Activated naive CD8-positive, alpha-beta T cell treated with anti-CD3 and anti-CD28 coated beads, Interleukin-2, amount 10 ng/mL, durations not matched to agents 7 days and 5 days (primary cell): ENCODE results near the gene DLG1. TPM values are rescaled to one million over a fixed set of nuclear protein-coding genes. Genes with fewer than 3 reads are reported as not detected.

Experiments
- ATAC-seq: fragments of 150-1000 bp; cut with Tn5 transposase; one replicate; pipeline ENCODE4 v1.10.0; 2021; ENCODE audit warnings: low read depth, moderate library complexity
- POLR2A ChIA-PET: fragments of 350-600 bp; sonication (Branson Sonifier 250); formaldehyde crosslinking; loops from one replicate; lab custom pipeline; 2021; ENCODE audit warnings: antibody characterized with exemption; lab: Charles Lee
- DNase-seq: peaks from one replicate; pipeline ENCODE4 v3.0.0; 2021
- H3K27ac Mint-ChIP-seq: one replicate; pipeline ENCODE4 v1.8.0; 2022; ENCODE audit warnings: mild to moderate bottlenecking, mixed read lengths
- H3K27me3 Mint-ChIP-seq: one replicate; pipeline ENCODE4 v1.8.0; 2022; ENCODE audit warnings: mild to moderate bottlenecking, moderate library complexity, mixed read lengths
- H3K36me3 Mint-ChIP-seq: one replicate; pipeline ENCODE4 v1.8.0; 2021; ENCODE audit warnings: mild to moderate bottlenecking, mixed read lengths
- H3K4me1 Mint-ChIP-seq: one replicate; pipeline ENCODE4 v1.8.0; 2021; ENCODE audit warnings: mixed read lengths
- H3K4me3 Mint-ChIP-seq: one replicate; pipeline ENCODE4 v1.8.0; 2022; ENCODE audit warnings: mild to moderate bottlenecking, moderate library complexity, mixed read lengths
- H3K9me3 Mint-ChIP-seq: one replicate; pipeline ENCODE4 v1.8.0; 2021; ENCODE audit warnings: mixed read lengths
- total RNA-seq, 2 experiments: library from RNA; stranded (reverse); gene quantifications; one replicate each; pipeline ENCODE4 v1.2.3, GENCODE V29; 2021

Gene DLG1
- total RNA-seq, 2 experiments from 2014 or later: 83.4 to 86.5 TPM

GRCh38 chr3:197002701-197003454, 295.5 kb downstream of the DLG1 start:
- H3K36me3 Mint-ChIP-seq: no peaks in the 10 kb centered on the region
- peaks cover 1% of the 10 kb centered on the region for H3K27me3 Mint-ChIP-seq
- peaks cover 9% of the 10 kb centered on the region for H3K4me1 Mint-ChIP-seq
- no peak overlapping the region for H3K4me3 Mint-ChIP-seq
- peak; percentile 90 for DNase-seq
- peak; percentile 78 for ATAC-seq
- H3K9me3 Mint-ChIP-seq: no peaks in the 10 kb centered on the region
- POLR2A ChIA-PET: interaction anchor here (0.7 kb wide), 1 partner anchor 20 kb away, joined by 3 read pairs; no protein-coding TSS in a partner anchor
- H3K27ac Mint-ChIP-seq: no peak overlapping the region

GRCh38 chr3:197001972-197002700, 296.3 kb downstream of the DLG1 start:
- H3K4me3 Mint-ChIP-seq: peak overlapping the region; percentile 65
- H3K4me1 Mint-ChIP-seq: peaks cover 9% of the 10 kb centered on the region
- H3K27me3 Mint-ChIP-seq: peaks cover 1% of the 10 kb centered on the region
- H3K36me3 Mint-ChIP-seq: no peaks in the 10 kb centered on the region
- DNase-seq (no peak), ATAC-seq (peak; percentile 1)
- POLR2A ChIA-PET: no interaction called here
- H3K9me3 Mint-ChIP-seq: no peaks in the 10 kb centered on the region
- no peak overlapping the region for H3K27ac Mint-ChIP-seq

DNA sequence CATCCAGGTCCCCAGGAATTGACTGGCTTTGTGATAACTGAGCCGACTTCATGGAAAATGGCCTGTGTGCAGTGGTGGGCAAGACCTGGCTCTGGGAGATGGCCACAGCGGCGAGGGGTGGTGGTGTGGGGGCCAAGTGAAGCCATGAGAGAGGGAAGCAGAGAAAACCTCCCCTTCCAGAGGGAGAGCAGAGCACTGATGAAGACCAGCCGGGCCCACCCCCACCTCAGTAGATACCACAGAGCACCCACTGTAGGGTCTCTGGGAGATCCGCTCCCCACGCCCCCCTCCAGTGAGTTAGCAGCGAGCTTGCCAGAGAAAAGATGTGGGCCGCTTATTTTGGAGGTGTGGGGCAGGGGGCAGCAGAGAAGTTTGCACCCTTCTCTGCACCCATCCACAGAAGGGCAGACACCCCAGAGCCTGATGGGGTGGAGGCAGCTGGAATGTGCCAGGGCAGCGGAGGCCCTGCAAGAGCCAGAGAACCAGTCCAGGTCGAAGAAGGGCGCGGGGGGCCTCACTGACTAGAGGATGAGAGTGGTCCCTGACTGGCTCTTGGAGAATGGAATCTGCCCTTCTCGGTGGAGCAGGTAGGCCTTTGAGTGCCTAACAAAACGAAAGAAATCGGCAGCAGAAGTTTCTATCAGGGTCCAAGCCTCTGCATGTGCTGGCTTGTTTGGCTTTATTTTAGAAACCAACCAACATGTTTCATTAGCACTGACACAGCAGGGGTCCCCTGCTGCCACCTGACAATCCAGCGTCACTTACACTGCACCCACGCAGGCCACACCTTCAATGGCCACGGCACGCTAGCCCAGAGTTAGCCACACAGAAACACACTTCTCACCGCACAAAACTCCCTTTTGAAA, 297.1 kb downstream of the DLG1 start:
- Mint-ChIP-seq H3K36me3 (no peaks in the 10 kb centered on the region), H3K9me3 (no peaks in the 10 kb centered on the region)
- POLR2A ChIA-PET: interaction anchor here (0.6 kb wide), 1 partner anchor 388 kb away, joined by 6 read pairs; no protein-coding TSS in a partner anchor

DNA sequence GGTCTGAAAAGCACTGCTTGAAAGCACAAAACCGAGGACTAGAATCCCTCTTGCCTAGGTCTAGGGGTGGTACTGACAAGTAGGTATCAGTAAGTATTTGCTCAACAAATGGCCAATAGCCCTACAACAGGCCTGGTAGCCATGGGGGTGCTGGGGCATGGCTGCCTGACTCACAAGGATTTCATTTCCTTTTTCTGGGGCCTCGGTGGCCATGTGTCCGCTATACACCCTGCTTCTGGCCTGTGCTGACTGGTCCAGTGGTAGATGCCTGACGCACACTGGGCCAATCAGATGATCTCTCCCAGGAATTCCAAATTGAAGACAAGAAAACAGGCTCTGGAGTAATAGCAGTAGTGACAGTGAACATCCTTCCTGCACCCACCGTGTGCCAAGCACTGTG, 298.2 kb downstream of the DLG1 start:
- no peaks in the 10 kb centered on the region for H3K9me3 Mint-ChIP-seq
- ATAC-seq (no peak), DNase-seq (peak; percentile 20)
- POLR2A ChIA-PET: no interaction called here
- peaks cover 7% of the 10 kb centered on the region for H3K4me1 Mint-ChIP-seq
- H3K36me3 Mint-ChIP-seq: no peaks in the 10 kb centered on the region
- no peaks in the 10 kb centered on the region for H3K27me3 Mint-ChIP-seq
- H3K27ac Mint-ChIP-seq: no peak overlapping the region
- H3K4me3 Mint-ChIP-seq: no peak overlapping the region

More for the DNA sequence above, 297.1 kb downstream of the DLG1 start:
- DNase-seq (peak; percentile 32), ATAC-seq (no peak)
- peak overlapping the region; percentile 65 for H3K4me3 Mint-ChIP-seq
- no peak overlapping the region for H3K27ac Mint-ChIP-seq
- peaks cover 1% of the 10 kb centered on the region for H3K27me3 Mint-ChIP-seq
- peaks cover 9% of the 10 kb centered on the region for H3K4me1 Mint-ChIP-seq

DNA sequence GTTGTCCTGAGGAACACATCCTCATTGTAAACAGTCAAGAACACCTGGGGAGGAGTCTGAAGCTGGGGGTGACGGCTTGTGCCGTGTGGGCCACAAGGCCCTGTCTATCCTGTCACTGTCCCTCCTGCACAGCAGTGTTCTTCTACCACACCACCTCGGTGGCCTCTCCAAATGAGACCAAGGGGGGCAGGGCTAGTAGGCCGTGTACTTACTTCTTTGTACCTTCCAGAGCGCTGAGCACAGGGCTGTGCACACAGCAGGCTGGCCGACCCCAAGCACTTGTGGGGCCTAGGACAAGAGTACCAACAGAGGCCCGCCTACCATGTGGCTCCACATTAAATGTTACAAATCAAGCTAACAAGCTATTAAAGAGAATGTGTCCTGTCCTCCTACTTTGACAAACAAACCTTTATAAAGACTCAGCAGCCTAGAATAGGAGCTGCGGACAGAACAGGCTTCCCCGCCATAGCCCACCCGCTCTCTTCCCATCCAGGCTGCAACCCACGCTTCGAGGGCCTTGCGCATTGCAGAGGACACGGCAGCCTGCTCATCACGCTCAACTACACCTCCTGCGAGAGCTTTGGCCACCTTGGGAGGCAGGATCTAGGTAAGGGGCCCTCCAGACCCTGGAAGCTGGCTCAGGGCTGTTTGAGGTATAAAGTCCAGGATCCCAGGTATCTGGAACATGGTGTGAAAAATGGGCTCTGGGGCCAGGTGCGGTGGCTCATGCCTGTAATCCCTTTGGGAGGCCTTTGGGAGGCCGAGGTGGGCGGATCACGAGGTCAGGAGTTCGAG, 299.2 kb downstream of the DLG1 start:
- no peaks in the 10 kb centered on the region for H3K9me3 Mint-ChIP-seq
- no peak overlapping the region for H3K4me3 Mint-ChIP-seq
- no peaks in the 10 kb centered on the region for H3K27me3 Mint-ChIP-seq
- no peak overlapping the region for H3K27ac Mint-ChIP-seq
- POLR2A ChIA-PET: no interaction called here
- ATAC-seq (no peak), DNase-seq (peak; percentile 24)
- peaks cover 4% of the 10 kb centered on the region for H3K4me1 Mint-ChIP-seq
- H3K36me3 Mint-ChIP-seq: no peaks in the 10 kb centered on the region

GRCh38 chr3:196997311-196997710, 301.1 kb downstream of the DLG1 start:
- Mint-ChIP-seq H3K27ac (no peak overlapping the region), H3K9me3 (no peaks in the 10 kb centered on the region), H3K36me3 (no peaks in the 10 kb centered on the region), H3K27me3 (no peaks in the 10 kb centered on the region), H3K4me1 (no peaks in the 10 kb centered on the region), H3K4me3 (no peak overlapping the region)
- no peak for DNase-seq
- ATAC-seq: no peak
- POLR2A ChIA-PET: no interaction called here

GRCh38 chr3:196996454-196997265, 301.8 kb downstream of the DLG1 start:
- ATAC-seq: no peak
- peak; percentile 22 for DNase-seq
- Mint-ChIP-seq H3K4me3 (no peak overlapping the region), H3K27ac (no peak overlapping the region), H3K4me1 (no peaks in the 10 kb centered on the region), H3K36me3 (no peaks in the 10 kb centered on the region), H3K27me3 (no peaks in the 10 kb centered on the region), H3K9me3 (no peaks in the 10 kb centered on the region)
- POLR2A ChIA-PET: no interaction called here

- no peak for ATAC-seq
- no peaks in the 10 kb centered on the region for H3K27me3 Mint-ChIP-seq
- DNase-seq: peak; percentile 27
- no peaks in the 10 kb centered on the region for H3K9me3 Mint-ChIP-seq
- POLR2A ChIA-PET: no interaction called here
- no peaks in the 10 kb centered on the region for H3K4me1 Mint-ChIP-seq
- no peak overlapping the region for H3K4me3 Mint-ChIP-seq
- no peak overlapping the region for H3K27ac Mint-ChIP-seq
- H3K36me3 Mint-ChIP-seq: no peaks in the 10 kb centered on the region
Observed at GRCh38 chr3:196995646-196996355, 302.6 kb downstream of the DLG1 start.

DNA sequence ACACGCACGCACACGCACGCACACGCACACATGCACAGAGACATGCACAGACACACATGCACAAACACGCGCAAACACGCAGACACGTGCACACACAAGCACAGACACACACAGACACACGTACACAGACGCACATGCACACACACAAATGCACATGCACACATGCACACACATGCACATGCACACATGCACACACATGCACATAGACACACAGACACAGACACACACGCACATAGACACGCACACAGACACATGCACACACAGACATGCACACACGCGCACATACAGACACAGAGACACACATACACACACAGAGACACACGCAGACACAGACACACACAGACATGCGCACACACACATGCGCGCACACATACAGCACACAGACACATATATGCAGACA, 303.4 kb downstream of the DLG1 start:
- H3K4me3 Mint-ChIP-seq: no peak overlapping the region
- H3K27me3 Mint-ChIP-seq: no peaks in the 10 kb centered on the region
- ATAC-seq (no peak), DNase-seq (peak; percentile 5)
- no peak overlapping the region for H3K27ac Mint-ChIP-seq
- POLR2A ChIA-PET: no interaction called here
- no peaks in the 10 kb centered on the region for H3K36me3 Mint-ChIP-seq
- H3K9me3 Mint-ChIP-seq: no peaks in the 10 kb centered on the region
- H3K4me1 Mint-ChIP-seq: no peaks in the 10 kb centered on the region

GRCh38 chr3:196994056-196994455, 304.4 kb downstream of the DLG1 start:
- H3K36me3 Mint-ChIP-seq: no peaks in the 10 kb centered on the region
- no peak overlapping the region for H3K4me3 Mint-ChIP-seq
- H3K4me1 Mint-ChIP-seq: no peaks in the 10 kb centered on the region
- POLR2A ChIA-PET: no interaction called here
- no peaks in the 10 kb centered on the region for H3K9me3 Mint-ChIP-seq
- peak; percentile 15 for DNase-seq
- H3K27ac Mint-ChIP-seq: no peak overlapping the region
- ATAC-seq: no peak
- no peaks in the 10 kb centered on the region for H3K27me3 Mint-ChIP-seq
